HepG2 (cell line): ENCODE results near the gene SYVN1. TPM values are rescaled to one million over a fixed set of nuclear protein-coding genes. Genes with fewer than 3 reads are reported as not detected.

ENCODE experiments used
- ISL2 ChIP-seq: sonication (generic); formaldehyde crosslinking; IDR thresholded peaks from 2 replicates; pipeline ENCODE4 v1.5.0; 2020; ENCODE audit warnings: missing genetic modification reagents
- KAT8 ChIP-seq: IDR thresholded peaks from 2 replicates; pipeline ENCODE4 v1.6.1; 2016; ENCODE audit warnings: missing genetic modification reagents, missing compliant biosample characterization
- MED1 ChIP-seq: sonication (generic); formaldehyde crosslinking; IDR thresholded peaks from 2 replicates; pipeline ENCODE4 v1.4.0; 2020; ENCODE audit warnings: missing genetic modification reagents
- SKI ChIP-seq: fragments of 450-650 bp; IDR thresholded peaks from one replicate; pipeline ENCODE4 v1.6.1; 2018; ENCODE audit warnings: mild to moderate bottlenecking; ENCODE audit not compliant: partially characterized antibody
- SNAI1 ChIP-seq: sonication (generic); formaldehyde crosslinking; IDR thresholded peaks from 2 replicates; pipeline ENCODE4 v1.5.0; 2020; ENCODE audit warnings: mild to moderate bottlenecking, missing genetic modification reagents, borderline replicate concordance
- SRSF1 ChIP-seq: fragments of 200-400 bp; formaldehyde crosslinking; optimal IDR thresholded peaks from 2 replicates; pipeline ENCODE3; 2017; ENCODE audit warnings: mild to moderate bottlenecking, low read depth, low read length, moderate library complexity
- SRSF9 ChIP-seq: fragments of 200-400 bp; formaldehyde crosslinking; IDR thresholded peaks from 2 replicates; pipeline ENCODE4 v1.6.1; 2018; ENCODE audit warnings: borderline replicate concordance, mild to moderate bottlenecking, low read depth, low read length; ENCODE audit not compliant: insufficient read depth, poor library complexity, severe bottlenecking
- TGIF2 ChIP-seq: IDR thresholded peaks from 2 replicates; pipeline ENCODE4 v1.6.1; 2016; ENCODE audit warnings: control low read depth, missing compliant biosample characterization
- ZNF207 ChIP-seq: fragments of 450-650 bp; IDR thresholded peaks from 2 replicates; pipeline ENCODE4 v1.6.1; 2016; ENCODE audit warnings: antibody characterized with exemption, borderline replicate concordance
- ZNF235 ChIP-seq: sonication (generic); formaldehyde crosslinking; IDR thresholded peaks from 2 replicates; pipeline ENCODE4 v1.8.1; 2023; ENCODE audit warnings: mild to moderate bottlenecking, missing genetic modification reagents, borderline replicate concordance
- ZNF33B ChIP-seq: sonication (generic); formaldehyde crosslinking; IDR thresholded peaks from 2 replicates; pipeline ENCODE4 v1.5.1; 2020; ENCODE audit warnings: mild to moderate bottlenecking, missing genetic modification reagents
- ZNF549 ChIP-seq: sonication (generic); formaldehyde crosslinking; IDR thresholded peaks from 2 replicates; pipeline ENCODE4 v1.5.0; 2020; ENCODE audit warnings: missing genetic modification reagents
- ZSCAN25 ChIP-seq: sonication (generic); formaldehyde crosslinking; IDR thresholded peaks from 2 replicates; pipeline ENCODE4 v1.8.0; 2022; ENCODE audit warnings: mild to moderate bottlenecking, missing genetic modification reagents
- polyA plus RNA-seq, 8 experiments: library from polyadenylated mRNA; depleted of rRNA in 3 of 8; stranded (reverse) in 7 of 8; unstranded in 1 of 8; fragments of >200 nt; fragmentation: Illumina TruSeq in 4 of 8; extraction: Trizol in 4 of 8; gene quantifications; 2 replicates each; pipeline versions ENCODE4 v1.2.1 to v1.2.3, GENCODE V29; 2011 to 2016; ENCODE audit warnings: low read depth in 4 of 8, missing spikeins in 1 of 8, mixed read lengths in 1 of 8; ENCODE audit not compliant: insufficient read depth in 1 of 8
- total RNA-seq, 5 experiments: library from RNA; depleted of rRNA; stranded (reverse); fragments of >200 nt; fragmentation: Illumina TruSeq; extraction: Trizol; gene quantifications; 2 replicates each; pipeline ENCODE4 v1.2.3, GENCODE V29; 2016; ENCODE audit warnings: low read depth in 1 of 5
- TF ChIP-seq, protein P1 (sequence below): sonication (generic); formaldehyde crosslinking; IDR thresholded peaks from 2 replicates; pipeline ENCODE4 v1.4.0; 2020; ENCODE audit warnings: missing genetic modification reagents
- TF ChIP-seq, protein P2 (sequence below): IDR thresholded peaks from 2 replicates; pipeline ENCODE4 v1.6.1; 2016; ENCODE audit warnings: low read depth, borderline replicate concordance
- TF ChIP-seq, protein P3 (sequence below): sonication (generic); formaldehyde crosslinking; IDR thresholded peaks from 2 replicates; pipeline ENCODE4 v1.5.0; 2020; ENCODE audit warnings: mild to moderate bottlenecking, missing genetic modification reagents, moderate library complexity
- TF ChIP-seq, protein P4 (sequence below): sonication (generic); formaldehyde crosslinking; IDR thresholded peaks from 2 replicates; pipeline ENCODE4 v1.4.0; 2020; ENCODE audit warnings: missing genetic modification reagents
- TF ChIP-seq, protein P5 (sequence below): sonication (generic); formaldehyde crosslinking; IDR thresholded peaks from 2 replicates; pipeline ENCODE4 v1.4.0; 2020; ENCODE audit warnings: missing genetic modification reagents, borderline replicate concordance

The SYVN1 gene
- total and polyA plus RNA-seq, 2 of the 13 experiments (the other 11 are each of a cell fraction or from before 2014, with no cell fraction given) = 10.3 to 22.5 TPM

DNA sequence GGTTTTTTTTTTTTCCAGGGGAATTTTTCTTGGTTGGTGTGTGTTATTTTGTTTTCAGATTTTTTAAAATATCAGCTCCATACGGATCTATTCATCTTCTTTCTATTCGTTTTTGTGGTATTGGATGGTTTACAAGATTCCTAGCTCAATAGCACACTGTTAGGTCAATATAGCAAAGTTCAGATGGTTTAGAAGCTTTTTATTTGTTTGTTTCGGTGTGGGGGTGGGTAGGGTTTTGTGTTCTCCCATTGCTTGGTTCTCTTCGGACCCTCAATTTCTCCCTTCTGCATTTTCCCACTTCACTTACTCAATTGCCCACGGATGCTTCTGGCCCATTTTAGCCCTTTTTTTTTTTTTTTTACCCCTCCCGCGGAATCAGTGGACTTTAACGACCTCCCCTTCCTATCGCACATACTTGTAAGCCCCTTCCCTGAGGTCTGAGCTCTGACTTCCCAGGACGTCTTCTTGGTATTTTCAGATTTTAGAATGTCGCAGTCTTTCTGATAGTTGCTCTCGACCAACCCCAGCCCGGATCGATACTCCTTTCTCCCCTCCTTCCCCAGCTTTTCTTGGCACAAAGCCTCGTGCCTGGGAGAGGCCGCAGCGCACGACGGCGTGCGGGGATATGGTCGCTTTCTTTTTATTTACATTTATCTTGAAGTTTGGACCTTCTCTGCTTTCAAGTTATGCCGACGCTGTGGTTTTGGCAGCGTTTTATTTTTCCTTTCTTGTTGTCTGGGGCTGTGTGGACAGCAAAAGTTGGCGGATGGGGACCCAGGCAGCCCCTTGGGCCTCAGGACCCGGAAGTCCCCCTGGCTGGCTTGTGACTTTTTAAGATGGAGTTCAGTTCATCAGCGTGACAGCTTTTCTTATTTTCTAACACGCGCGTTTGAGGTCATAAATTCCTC is 31.3 kb upstream of the SYVN1 start (continued):
- TF ChIP-seq, protein P1, sequence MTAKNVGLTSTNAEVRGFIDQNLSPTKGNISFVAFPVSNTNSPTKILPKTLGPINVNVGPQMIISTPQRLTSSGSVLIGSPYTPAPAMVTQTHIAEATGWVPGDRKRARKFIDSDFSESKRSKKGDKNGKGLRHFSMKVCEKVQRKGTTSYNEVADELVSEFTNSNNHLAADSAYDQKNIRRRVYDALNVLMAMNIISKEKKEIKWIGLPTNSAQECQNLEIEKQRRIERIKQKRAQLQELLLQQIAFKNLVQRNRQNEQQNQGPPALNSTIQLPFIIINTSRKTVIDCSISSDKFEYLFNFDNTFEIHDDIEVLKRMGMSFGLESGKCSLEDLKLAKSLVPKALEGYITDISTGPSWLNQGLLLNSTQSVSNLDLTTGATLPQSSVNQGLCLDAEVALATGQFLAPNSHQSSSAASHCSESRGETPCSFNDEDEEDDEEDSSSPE (CRISPR knock-in tag) = peak; percentile 71
- TF ChIP-seq SKI (peak; percentile 50), ZNF235 (CRISPR knock-in tag) (no peak), TGIF2 (CRISPR knock-in tag) (peak; percentile 68; the same call in 1 of the 2 replicates), MED1 (CRISPR knock-in tag) (peak; percentile 55), SRSF1 (peak; percentile 59), ISL2 (CRISPR knock-in tag) (no peak; the same call in 1 of the 2 replicates), ZNF33B (CRISPR knock-in tag) (0 out of 2 replicates have a peak, but pooled peaks have one; percentile 73), SNAI1 (0 out of 2 replicates have a peak, but pooled peaks have one; percentile 47), ZSCAN25 (peak; percentile 31; the same call in 1 of the 2 replicates), SRSF9 (no peak), KAT8 (peak; percentile 63; the same call in 1 of the 2 replicates), ZNF207 (no peak), ZNF549 (CRISPR knock-in tag) (no peak)
- TF ChIP-seq, protein P2, sequence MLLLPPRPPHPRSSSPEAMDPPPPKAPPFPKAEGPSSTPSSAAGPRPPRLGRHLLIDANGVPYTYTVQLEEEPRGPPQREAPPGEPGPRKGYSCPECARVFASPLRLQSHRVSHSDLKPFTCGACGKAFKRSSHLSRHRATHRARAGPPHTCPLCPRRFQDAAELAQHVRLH = no peak
- TF ChIP-seq, protein P3, sequence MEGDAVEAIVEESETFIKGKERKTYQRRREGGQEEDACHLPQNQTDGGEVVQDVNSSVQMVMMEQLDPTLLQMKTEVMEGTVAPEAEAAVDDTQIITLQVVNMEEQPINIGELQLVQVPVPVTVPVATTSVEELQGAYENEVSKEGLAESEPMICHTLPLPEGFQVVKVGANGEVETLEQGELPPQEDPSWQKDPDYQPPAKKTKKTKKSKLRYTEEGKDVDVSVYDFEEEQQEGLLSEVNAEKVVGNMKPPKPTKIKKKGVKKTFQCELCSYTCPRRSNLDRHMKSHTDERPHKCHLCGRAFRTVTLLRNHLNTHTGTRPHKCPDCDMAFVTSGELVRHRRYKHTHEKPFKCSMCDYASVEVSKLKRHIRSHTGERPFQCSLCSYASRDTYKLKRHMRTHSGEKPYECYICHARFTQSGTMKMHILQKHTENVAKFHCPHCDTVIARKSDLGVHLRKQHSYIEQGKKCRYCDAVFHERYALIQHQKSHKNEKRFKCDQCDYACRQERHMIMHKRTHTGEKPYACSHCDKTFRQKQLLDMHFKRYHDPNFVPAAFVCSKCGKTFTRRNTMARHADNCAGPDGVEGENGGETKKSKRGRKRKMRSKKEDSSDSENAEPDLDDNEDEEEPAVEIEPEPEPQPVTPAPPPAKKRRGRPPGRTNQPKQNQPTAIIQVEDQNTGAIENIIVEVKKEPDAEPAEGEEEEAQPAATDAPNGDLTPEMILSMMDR (CRISPR knock-in tag) = 0 out of 2 replicates have a peak, but pooled peaks have one; percentile 6
- TF ChIP-seq, protein P4, sequence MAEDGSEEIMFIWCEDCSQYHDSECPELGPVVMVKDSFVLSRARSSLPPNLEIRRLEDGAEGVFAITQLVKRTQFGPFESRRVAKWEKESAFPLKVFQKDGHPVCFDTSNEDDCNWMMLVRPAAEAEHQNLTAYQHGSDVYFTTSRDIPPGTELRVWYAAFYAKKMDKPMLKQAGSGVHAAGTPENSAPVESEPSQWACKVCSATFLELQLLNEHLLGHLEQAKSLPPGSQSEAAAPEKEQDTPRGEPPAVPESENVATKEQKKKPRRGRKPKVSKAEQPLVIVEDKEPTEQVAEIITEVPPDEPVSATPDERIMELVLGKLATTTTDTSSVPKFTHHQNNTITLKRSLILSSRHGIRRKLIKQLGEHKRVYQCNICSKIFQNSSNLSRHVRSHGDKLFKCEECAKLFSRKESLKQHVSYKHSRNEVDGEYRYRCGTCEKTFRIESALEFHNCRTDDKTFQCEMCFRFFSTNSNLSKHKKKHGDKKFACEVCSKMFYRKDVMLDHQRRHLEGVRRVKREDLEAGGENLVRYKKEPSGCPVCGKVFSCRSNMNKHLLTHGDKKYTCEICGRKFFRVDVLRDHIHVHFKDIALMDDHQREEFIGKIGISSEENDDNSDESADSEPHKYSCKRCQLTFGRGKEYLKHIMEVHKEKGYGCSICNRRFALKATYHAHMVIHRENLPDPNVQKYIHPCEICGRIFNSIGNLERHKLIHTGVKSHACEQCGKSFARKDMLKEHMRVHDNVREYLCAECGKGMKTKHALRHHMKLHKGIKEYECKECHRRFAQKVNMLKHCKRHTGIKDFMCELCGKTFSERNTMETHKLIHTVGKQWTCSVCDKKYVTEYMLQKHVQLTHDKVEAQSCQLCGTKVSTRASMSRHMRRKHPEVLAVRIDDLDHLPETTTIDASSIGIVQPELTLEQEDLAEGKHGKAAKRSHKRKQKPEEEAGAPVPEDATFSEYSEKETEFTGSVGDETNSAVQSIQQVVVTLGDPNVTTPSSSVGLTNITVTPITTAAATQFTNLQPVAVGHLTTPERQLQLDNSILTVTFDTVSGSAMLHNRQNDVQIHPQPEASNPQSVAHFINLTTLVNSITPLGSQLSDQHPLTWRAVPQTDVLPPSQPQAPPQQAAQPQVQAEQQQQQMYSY (CRISPR knock-in tag) = no peak
- TF ChIP-seq, protein P5, sequence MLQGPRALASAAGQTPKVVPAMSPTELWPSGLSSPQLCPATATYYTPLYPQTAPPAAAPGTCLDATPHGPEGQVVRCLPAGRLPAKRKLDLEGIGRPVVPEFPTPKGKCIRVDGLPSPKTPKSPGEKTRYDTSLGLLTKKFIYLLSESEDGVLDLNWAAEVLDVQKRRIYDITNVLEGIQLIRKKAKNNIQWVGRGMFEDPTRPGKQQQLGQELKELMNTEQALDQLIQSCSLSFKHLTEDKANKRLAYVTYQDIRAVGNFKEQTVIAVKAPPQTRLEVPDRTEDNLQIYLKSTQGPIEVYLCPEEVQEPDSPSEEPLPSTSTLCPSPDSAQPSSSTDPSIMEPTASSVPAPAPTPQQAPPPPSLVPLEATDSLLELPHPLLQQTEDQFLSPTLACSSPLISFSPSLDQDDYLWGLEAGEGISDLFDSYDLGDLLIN (CRISPR knock-in tag) = no peak
